Putamen (tissue), 1 donor: ENCODE measurements around the gene CYSTM1.
"Not testable (repeated sequence)": the region's sequence is repeated elsewhere in the genome, so short reads cannot be mapped to it uniquely, and the experiment has no call there.

ENCODE experiments used
- DNase-seq: peaks from one replicate; pipeline ENCODE4 v3.0.0-alpha.2; 2016; ENCODE audit warnings: low spot score

The CYSTM1 gene

DNA sequence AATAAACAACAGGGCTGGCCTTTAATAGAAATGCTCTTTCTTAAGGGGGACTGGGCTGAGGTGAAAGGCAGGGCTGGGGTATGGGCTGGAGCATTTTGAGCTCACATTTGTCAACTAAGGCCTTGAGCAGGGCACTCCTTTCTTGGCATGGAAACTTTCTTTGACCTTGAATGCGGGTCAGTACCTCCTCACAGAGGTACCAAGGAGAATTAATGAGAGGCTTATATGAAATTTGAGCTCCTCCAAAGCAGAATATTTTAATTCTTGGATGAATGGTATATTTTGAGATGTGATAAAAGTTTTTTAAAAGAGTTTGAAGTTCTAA is 3.1 kb downstream of the CYSTM1 start:
- no peak for DNase-seq

DNA sequence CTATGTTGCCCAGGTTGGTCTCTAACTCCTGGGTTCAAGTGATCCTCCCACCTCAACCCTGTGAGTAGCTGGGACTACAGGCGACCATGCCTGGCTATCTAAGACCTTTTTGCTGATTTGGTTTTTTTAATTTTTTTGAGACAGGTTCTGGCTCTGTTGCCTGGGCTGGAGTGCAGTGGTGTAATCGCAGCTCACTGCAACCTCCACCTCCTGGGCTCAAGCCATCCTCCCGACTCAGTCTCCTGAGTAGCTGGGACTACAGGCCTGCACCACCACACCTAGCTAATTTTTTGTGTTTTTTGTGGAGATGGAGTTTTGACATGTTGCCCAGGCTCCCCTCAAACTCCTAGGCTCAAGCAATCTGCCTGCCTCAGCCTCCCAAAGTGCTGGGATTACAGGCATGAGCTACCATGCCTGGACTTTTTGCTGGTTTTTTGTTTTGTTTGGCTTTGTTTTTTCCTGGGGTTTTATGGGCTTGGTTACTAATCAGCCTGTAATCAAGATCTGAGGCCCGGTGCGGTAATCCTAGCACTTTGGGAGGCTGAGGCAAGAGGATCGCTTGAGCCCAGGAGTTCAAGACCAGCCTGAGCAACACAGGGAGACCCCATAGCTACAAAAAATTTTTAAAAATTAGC is 3.6 kb downstream of the CYSTM1 start:
- no peak for DNase-seq

DNA sequence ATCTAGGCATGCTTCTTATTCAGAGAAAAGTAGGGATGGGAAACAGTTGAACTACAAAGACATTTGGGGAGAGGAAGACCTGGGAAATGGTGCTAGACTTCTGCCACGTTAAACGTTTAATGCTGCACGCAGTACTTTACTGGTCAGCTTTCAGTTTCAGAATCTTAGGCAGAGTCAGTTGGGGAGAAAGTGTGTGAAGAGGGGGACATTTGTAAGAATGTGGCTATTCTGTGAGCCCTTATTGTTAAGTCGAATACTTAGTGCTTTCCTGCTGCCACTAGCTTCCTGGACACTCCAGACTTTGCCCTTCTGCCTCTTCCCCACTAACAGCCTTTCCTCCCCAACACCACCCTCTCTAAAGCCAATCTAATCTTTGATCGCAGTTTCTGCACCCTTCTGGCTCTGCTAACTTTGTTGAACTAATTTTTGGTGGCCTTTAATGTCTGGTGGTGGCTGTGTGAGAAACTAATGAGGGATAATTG is 6.1 kb downstream of the CYSTM1 start:
- DNase-seq: no peak

DNA sequence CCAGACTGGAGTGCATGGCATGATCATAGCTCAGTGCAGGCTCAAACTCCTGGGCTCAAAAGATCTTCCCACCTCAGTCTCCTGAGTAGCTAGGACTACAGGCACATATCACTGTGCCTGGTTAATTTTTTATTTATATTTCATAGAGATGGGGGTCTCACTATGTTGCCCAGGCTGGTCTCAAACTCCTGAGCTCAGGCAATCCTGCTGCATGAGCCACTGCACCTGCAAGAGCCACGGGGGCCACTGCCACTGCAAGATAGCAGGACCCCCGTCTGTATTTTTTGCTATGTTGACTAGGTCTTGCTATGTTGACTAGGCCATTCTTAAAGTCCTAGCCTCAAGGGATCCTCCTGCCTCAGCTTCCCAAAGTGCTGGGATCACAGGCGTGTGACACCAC is 6.5 kb downstream of the CYSTM1 start:
- DNase-seq: no peak

DNA sequence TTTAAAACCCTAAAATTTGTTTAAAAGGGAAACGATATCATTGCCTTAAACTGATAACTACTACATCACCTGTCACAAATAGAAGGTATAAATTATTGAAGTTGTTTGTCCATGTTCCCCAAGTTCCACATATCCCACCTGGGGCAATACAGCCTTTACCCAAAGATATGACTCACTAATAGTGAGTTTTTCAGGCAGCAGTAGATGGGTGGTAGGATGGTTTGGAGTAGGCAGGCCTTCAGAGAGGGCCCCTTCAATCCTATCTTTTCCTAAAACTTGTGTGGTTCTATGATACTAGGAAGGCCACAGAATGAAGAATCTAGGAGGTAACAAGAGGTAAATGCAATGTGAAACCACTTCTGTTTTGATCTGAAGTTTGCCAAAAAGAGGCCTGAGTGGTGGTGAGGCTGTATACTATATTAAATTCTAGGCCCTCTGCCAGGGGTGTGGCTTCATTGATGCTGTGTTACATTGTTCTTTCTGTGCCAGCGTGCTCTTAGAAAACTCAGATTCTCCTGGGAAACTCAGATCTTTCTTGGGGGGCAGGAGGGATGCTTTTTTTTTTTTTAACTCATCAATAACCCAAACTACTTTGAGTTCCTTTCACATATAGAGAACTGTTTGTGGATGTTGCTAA is 7.2 kb downstream of the CYSTM1 start:
- no peak for DNase-seq

DNA sequence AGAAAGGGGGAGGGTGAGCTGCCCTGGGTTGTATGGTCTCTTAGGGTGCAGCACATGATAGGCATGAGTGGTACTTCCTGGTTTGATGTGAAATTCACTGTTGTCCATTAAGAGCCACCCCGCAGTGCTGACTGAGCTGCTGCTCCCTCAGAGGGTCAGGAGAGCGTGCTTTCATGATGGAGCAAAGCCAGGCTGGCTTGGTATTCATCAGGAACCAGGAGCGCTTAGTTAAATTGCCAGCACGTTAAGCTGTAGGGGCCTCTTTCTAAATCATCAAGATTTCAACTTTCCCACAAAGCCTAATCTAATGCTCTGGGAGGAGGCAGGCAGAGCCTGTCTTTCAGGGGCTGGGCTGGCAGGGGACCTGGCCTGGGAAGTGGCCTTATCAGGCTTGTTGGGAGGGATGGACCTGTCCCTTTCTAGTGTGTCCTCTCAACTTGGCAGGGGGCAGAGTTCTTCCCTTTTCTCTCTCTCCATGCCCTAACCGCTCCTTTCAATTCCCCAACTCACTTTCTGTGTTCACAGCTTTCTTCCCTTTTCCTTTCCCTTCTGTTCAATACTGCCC is 7.9 kb downstream of the CYSTM1 start:
- no peak for DNase-seq

DNA sequence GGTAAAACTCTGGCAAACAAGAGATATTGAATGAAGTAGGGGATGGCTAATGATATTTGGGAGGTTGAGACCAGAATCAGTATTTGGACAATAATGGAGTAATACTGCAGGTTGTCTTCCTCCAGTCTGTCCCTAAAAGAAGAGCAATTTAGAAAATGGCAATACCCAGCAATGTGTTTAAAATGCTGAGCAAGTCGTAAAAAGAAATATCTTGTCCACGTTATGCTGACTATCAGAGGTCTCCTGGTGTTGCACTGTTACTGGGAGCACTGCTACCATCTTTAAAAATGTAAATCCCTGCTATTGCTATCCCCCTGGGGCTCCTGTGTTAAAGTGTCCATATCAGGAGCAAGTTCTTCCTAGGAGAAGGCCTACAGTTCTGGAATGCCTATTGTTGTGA is 10.4 kb downstream of the CYSTM1 start:
- DNase-seq: no peak

DNA sequence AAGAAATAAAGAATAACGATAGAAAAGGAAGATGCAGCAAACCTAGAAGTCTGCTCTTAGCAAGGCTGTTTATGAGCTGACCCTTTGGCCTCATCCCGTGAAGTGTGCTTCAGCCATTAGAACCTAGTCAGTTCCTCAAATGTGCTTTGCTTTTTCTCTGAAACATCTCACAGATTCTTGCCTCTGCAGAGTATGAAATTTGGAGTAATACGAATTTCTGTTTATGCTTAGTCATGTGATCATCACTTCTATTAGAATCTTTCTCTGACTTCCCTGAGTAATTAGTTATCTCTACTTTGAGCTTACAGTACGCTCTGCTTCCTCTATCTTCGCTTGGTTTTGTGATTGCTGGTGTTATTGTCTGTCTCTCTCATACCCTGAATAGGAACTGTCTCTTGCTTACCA is 11.3 kb downstream of the CYSTM1 start:
- DNase-seq: no peak

DNA sequence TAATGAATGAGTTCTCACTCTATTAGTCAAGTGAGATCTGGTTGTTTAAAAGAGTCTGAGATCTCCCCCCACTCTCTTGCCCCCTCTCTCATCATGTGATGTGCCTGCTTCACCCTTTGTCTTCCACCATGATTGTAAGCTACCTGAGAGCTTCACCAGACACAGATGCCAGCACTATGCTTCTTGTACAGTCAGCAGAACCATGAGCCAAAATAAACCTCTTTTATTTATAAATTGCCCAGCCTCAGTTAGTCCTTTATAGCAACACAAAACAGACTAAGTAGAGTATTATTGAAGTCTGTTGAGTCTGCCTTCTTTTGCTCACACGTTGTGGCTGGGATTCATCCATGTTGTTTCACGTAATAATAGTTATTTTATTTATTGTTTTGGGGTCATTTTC is 14.3 kb downstream of the CYSTM1 start:
- DNase-seq: no peak

DNA sequence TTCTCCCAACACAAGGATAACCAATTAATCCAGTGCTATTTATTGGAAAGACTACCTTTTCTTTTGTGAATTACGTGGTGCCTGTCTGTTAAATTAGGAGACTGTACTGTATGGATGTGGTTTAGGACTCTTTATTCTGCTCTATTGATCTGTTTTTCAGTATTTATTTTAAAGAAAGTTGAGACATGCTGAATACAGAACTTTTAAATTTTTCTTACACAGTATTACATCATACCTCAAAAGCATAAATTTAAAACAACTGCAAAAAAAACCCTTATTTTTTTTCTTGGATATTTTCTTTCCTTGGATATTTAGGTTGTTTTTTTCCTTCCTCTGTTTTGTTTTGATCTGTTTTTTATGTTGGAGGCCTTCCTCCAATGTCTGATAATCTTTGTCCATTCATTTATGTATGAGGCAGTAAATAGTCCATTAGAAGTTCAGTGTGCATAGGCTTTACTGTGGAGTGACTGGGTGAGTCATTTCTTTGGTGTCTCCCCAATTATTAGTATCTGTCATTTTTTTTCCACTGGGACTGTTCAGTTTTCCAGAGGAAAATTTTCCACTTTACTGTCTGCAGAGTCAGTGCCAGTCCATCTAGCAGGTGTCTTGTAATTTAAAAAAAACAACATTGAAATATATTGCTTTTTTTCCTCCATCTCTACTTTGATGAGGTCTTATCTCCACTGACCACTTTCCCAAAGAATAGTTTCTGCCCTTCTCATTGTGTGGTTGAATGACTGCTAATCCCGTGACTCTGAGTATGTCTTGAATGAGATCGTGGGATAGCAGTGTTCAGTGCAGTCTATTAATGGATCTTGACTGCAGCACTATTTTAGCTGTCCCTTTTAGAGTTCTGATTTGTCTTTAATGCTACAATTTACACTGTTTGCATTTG is 15.2 kb downstream of the CYSTM1 start:
- DNase-seq: no peak

DNA sequence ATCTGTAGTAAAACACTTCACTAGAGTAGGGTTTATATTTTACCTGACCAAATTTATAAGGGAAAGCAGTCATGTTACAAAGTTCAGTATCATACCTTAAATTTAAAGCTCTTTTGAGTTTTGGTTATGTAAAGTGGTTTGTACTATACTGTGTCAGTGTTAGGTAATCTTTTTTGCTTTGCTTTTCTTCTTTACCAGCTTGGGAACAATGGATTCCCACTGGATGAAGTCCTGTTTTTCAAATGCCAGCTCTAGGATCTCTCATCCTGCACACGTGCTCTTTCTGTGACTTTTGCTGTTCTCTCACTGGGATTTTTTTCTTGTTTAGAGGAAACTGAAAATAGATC is 15.9 kb downstream of the CYSTM1 start:
- DNase-seq: no peak

DNA sequence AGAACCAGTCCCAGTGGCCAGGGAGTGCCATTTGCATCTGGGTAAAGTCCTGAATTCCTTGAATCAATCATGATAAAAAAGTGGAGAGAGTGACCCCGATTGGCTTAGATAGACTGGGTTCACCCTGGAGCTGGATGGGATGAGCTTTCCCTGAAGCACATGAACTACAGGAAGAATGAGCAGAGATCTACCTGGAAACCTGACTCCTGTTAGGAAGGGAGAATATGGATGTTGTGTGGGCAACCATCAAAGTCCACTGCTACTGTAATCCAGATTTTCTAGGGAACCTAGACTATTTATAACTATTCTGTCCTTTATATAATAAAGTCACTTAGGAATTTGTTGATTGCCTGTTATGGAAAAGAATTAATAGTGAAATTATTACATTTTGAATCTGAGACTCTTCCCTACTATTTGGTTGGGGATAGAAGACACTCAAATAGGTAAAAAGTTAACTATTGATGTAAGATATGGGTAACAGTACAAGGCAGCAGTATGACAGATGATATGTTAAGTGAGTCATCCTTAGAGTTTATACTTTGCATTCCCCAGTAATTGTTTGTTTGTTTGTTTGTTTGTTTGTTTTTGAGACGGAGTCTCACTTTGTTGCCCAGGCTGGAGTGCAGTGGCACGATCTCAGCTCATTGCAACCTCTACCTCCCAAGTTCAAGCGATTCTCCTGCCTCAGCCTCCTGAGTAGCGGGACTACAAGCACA is 17.9 kb downstream of the CYSTM1 start:
- DNase-seq: no peak

DNA sequence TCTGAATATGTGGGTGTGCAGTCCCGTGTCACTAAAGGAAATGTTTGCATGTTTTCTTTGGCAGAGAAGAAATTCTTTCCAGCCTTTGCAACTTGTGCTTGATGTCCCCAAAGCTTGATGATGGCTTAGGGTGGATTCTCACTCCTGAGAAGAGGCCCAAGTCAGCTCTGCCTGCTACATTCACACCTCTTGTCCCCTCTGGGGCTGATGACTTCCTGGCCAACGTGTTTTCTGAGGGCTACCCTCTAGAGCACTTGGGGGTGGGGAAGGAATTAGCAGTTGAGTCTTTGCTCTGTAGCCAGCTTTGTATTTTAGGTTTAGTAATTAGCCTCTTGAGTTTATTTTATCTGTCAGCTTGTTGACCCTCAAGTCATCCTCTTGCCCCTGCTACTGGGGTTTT is 19.7 kb downstream of the CYSTM1 start:
- no peak for DNase-seq

DNA sequence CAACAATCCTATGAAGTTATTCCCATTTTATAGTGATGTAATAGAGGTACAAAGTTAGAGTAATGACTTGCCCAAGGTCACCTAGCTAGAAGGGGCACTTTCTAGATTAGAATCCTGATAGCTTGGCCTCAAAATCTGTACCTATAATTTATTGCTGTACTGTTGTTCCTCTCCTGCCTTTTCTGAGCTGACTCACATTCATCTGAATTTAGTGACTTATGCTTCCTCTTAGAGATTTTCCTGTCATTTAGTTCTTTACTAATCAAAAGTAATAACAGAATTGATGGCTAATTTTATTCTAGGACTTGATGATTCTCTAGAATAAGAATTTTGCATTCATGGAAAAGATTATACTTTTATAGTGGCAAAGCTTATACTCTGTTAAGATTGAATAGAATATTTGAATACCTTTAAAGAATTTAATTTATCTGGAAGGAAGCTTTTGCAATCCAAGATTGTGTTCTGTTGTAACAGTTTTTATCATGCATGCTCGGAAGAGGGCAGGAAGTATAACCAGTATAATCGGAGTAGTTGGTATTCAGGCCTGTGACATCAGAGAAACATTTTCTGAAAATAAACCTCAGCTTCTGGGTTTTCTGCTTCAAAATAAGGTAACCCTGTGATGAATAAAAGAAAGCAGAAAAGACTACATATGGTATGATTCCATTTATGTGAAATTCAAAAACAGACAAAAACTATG is 21.3 kb downstream of the CYSTM1 start:
- DNase-seq: no peak

DNA sequence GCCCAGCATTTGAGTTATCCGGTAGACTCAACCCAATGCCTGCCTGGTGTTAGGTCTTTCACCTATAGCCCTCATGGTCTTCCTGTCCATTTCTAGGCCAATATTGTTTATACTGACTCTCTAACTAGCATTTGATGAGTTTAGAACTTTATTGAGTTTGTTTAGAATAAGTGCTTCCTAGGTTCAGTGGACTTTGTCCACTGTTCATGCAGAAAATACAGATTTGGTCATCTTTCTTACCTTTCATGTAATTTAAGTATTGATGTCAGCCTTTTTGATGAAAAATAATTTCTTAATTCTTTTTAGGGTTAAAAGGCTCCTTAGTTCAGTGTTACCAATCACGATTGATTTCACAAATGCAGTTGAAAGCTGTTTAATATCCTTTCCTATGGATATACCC is 22.0 kb downstream of the CYSTM1 start:
- DNase-seq: no peak

DNA sequence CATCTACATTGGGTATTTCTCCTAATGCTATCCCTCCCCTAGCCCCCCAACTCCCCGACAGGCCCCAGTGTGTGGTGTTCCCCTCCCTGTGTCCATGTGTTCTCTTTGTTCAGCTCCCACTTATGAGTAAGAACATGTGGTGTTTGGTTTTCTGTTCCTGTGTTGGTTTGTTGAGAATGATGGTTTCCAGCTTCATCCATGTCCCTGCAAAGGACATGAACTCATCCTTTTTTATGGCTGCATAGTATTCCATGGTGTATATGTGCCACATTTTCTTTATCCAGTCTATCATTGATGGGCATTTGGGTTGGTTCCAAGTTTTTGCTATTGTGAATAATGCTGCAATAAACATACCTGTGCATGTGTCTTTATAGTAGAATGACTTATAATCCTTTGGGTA is 23.9 kb downstream of the CYSTM1 start:
- not testable (repeated sequence) for DNase-seq

DNA sequence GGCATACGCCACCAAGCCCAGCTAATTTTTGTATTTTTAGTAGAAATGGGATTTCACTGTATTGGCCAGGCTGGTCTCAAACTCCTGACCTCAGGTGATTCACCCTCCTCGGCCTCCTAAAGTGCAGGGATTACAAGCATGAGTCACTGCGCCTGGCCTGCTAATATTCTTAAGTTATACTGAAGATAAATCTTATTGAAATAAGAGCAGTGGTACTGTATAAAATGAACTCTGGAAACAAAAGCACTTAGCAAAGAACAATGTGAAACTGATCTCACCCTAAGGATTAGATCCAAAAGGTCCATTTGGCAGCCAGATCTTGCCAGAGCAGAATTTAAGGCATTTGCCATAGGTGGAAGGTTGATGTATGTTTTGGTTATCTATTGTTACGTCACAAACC is 27.1 kb downstream of the CYSTM1 start:
- DNase-seq: no peak

DNA sequence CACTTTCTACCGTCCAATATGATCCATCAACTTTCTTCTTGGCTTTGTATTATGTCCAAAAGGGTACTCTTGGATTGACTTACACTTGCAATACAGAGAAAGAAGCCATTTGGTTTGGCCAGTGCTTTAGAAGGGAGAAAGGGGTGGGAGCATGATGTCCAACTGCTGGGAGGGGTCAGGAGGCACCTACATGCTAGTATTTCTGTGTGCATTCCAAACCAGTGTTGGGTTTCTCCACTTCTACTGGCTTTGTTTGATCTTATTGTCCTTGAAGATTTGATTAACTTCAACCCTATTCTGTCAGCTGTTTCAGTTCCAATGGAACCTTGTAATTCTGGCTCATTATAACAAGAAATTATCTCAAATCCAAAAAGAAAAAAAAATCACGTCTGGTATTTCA is 27.6 kb downstream of the CYSTM1 start:
- DNase-seq: no peak

DNA sequence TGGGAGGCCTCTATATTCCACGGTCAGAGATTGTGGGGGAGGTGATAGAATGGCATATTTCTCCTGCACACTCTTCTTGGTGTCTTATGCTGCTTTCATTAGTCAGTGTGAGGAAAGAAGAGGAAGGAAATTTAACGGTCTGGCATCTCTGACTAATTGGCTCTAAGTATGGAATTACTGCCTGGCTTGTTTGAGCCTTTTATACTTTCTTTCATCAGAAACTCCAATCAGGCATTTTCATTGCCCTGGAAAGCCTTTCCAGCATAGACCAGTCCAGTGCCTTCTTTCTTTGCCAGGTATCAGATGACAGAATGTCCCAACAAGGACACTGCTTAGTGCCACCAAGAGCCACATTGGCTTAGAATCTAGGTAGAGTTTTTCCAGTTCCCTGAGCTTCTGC is 30.2 kb downstream of the CYSTM1 start:
- no peak for DNase-seq

DNA sequence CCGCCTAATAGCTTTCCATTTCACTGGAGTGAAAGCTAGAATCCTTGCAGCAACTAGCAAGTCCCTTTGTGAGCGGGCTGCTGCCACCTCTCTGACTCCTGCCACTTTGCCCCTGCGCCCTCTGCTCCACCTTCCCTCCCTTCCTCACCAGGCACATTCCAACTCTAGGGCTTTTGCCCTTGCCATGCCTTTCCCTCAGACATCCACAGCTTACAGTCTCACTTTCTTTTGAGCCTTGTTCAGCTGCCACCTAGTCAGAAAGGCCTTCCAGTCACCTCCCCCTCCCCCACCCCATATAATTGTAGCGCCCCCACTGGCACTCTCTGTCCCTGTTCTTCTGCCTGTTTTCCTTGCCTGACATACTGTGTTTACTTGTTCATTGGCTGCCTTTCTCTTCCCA is 31.0 kb downstream of the CYSTM1 start:
- no peak for DNase-seq

DNA sequence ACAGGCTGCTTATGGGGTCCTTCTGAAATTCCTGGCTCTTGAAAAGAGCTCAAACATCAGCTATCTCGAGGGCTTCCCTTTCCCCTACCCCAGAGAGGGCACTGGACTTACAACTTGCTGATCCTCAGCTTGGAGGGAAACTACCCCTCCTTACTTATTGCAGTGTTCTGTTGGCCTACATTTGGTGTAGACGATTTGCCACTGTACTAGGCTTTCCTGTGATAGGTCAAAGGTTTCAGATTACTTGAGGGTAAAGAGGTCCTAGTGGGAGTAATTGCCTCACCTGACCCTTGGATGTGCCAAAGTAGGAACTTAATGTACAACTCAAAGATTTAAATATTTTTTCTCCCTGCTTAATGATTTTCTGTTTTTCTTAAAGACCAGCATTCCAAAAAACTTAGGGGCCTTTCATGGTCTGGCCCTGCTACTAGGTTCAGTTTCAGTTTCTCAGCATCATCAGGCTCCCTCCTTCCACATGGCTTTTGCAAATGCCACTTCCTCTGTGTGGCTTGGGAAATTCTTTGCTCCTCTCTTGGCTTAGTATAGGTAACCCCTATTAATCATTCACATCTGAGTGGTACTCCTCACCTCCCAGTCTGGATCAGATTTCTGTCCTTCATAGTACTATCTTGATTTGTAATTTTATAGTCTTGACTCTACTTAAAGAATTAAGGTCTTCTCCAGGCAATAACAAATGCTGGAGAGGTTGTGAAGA is 32.4 kb downstream of the CYSTM1 start:
- no peak for DNase-seq
